Activated B cell treated with CpG ODN at 0.5 μM for 24 hours (primary cell): ENCODE results near the gene TNNT1. TPM values are rescaled to one million over a fixed set of nuclear protein-coding genes. Genes with fewer than 3 reads are reported as not detected.
"Not testable (repeated sequence)": the region's sequence is repeated elsewhere in the genome, so short reads cannot be mapped to it uniquely, and the experiment has no call there.

Experiments used
- ATAC-seq: fragments of 200-7000 bp; cut with Tn5 transposase; one replicate; pipeline ENCODE4 v1.10.0; 2021; ENCODE audit warnings: low read depth, mild to moderate bottlenecking, moderate library complexity
- CTCF ChIA-PET: fragments of 350-600 bp; sonication (Branson Sonifier 250); formaldehyde crosslinking; loops from one replicate; lab custom pipeline; 2021; ENCODE audit warnings: antibody characterized with exemption; lab: Charles Lee
- POLR2A ChIA-PET: fragments of 350-600 bp; sonication (Branson Sonifier 250); formaldehyde crosslinking; loops from one replicate; lab custom pipeline; 2021; ENCODE audit warnings: antibody characterized with exemption; lab: Charles Lee
- DNase-seq: peaks from one replicate; pipeline ENCODE4 v3.0.0; 2022
- H3K27ac Mint-ChIP-seq: one replicate; pipeline ENCODE4 v1.8.0; 2020; ENCODE audit warnings: mixed read lengths
- H3K27me3 Mint-ChIP-seq: one replicate; pipeline ENCODE4 v1.8.0; 2021; ENCODE audit warnings: mixed read lengths
- H3K36me3 Mint-ChIP-seq: one replicate; pipeline ENCODE4 v1.8.0; 2021; ENCODE audit warnings: low read depth, mixed read lengths
- H3K4me1 Mint-ChIP-seq: one replicate; pipeline ENCODE4 v1.8.0; 2021; ENCODE audit warnings: mixed read lengths
- H3K4me3 Mint-ChIP-seq: one replicate; pipeline ENCODE4 v1.8.0; 2020; ENCODE audit warnings: mild to moderate bottlenecking, mixed read lengths
- H3K9me3 Mint-ChIP-seq: one replicate; pipeline ENCODE4 v1.8.0; 2020; ENCODE audit warnings: mixed read lengths
- intact Hi-C: fragments of 100-400 bp; cut with micrococcal nuclease; formaldehyde crosslinking; loops from one replicate; pipeline ENCODE4 v1.15.1; 2024
- total RNA-seq: library from RNA; stranded (reverse); gene quantifications from 2 replicates; pipeline ENCODE4 v1.2.3, GENCODE V29; 2022
- TF ChIP-seq, protein P1 (sequence below): fragments of 200-600 bp; IDR thresholded peaks from one replicate; pipeline ENCODE4 v1.8.0; 2022; ENCODE audit warnings: antibody characterized with exemption, mild to moderate bottlenecking

Gene TNNT1
- total RNA-seq, 1 donor from 2014 or later: not detected

GRCh38 chr19:55111238-55111831 lies 37.7 kb downstream of the TNNT1 start:
- intact Hi-C loops: no loop called here
- H3K4me3 Mint-ChIP-seq: no peak overlapping the region
- no peak overlapping the region for H3K27ac Mint-ChIP-seq
- H3K9me3 Mint-ChIP-seq: no peaks in the 10 kb centered on the region
- POLR2A ChIA-PET: interaction anchor here (0.5 kb wide), 1 partner anchor 227 kb away, joined by 3 read pairs; no protein-coding TSS in a partner anchor
- peaks cover 42% of the 10 kb centered on the region for H3K36me3 Mint-ChIP-seq
- no peak for ATAC-seq
- CTCF ChIA-PET: no interaction called here
- TF ChIP-seq, protein P1, sequence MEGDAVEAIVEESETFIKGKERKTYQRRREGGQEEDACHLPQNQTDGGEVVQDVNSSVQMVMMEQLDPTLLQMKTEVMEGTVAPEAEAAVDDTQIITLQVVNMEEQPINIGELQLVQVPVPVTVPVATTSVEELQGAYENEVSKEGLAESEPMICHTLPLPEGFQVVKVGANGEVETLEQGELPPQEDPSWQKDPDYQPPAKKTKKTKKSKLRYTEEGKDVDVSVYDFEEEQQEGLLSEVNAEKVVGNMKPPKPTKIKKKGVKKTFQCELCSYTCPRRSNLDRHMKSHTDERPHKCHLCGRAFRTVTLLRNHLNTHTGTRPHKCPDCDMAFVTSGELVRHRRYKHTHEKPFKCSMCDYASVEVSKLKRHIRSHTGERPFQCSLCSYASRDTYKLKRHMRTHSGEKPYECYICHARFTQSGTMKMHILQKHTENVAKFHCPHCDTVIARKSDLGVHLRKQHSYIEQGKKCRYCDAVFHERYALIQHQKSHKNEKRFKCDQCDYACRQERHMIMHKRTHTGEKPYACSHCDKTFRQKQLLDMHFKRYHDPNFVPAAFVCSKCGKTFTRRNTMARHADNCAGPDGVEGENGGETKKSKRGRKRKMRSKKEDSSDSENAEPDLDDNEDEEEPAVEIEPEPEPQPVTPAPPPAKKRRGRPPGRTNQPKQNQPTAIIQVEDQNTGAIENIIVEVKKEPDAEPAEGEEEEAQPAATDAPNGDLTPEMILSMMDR: no peak
- DNase-seq: no peak
- no peaks in the 10 kb centered on the region for H3K27me3 Mint-ChIP-seq
- H3K4me1 Mint-ChIP-seq: peaks cover 35% of the 10 kb centered on the region

GRCh38 chr19:55109527-55110291 lies 39.3 kb downstream of the TNNT1 start:
- intact Hi-C loops: no loop called here
- no peak for DNase-seq
- Mint-ChIP-seq H3K27ac (no peak overlapping the region), H3K4me3 (no peak overlapping the region), H3K9me3 (no peaks in the 10 kb centered on the region), H3K36me3 (peaks cover 43% of the 10 kb centered on the region), H3K27me3 (no peaks in the 10 kb centered on the region), H3K4me1 (peaks cover 19% of the 10 kb centered on the region)
- ATAC-seq: no peak
- POLR2A ChIA-PET: no interaction called here
- TF ChIP-seq, protein P1: no peak
- CTCF ChIA-PET: no interaction called here

DNA sequence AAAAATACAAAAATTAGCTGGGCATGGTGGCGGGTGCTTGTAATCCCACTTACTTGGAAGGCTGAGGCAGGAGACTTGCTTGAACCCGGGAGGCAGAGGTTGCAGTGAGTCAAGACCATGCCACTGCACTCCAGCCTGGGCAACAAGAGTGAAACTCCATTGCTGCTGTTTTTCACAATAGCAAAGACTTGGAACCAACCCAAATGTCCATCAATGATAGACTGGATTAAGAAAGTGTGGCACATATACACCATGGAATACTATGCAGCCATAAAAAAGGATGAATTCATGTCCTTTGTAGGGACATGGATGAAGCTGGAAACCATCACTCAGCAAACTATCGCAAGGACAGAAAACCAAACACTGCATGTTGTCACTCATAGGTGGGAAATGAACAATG lies 41.8 kb downstream of the TNNT1 start:
- H3K9me3 Mint-ChIP-seq, CTCF ChIA-PET, H3K27ac Mint-ChIP-seq, POLR2A ChIA-PET, intact Hi-C loops, H3K4me1 Mint-ChIP-seq, DNase-seq, H3K4me3 Mint-ChIP-seq, ATAC-seq, H3K27me3 Mint-ChIP-seq: not testable (repeated sequence)
- H3K36me3 Mint-ChIP-seq: peaks cover 57% of the 10 kb centered on the region

- intact Hi-C loops: no loop called here
- Mint-ChIP-seq H3K27me3 (no peaks in the 10 kb centered on the region), H3K27ac (no peak overlapping the region), H3K9me3 (no peaks in the 10 kb centered on the region), H3K4me1 (no peaks in the 10 kb centered on the region), H3K4me3 (no peak overlapping the region), H3K36me3 (peaks cover 60% of the 10 kb centered on the region)
- TF ChIP-seq, protein P1: no peak
- ChIA-PET POLR2A (no interaction called here), CTCF (no interaction called here)
- DNase-seq (no peak), ATAC-seq (no peak)
Measured at GRCh38 chr19:55106591-55106990, 42.4 kb downstream of the TNNT1 start.

DNA sequence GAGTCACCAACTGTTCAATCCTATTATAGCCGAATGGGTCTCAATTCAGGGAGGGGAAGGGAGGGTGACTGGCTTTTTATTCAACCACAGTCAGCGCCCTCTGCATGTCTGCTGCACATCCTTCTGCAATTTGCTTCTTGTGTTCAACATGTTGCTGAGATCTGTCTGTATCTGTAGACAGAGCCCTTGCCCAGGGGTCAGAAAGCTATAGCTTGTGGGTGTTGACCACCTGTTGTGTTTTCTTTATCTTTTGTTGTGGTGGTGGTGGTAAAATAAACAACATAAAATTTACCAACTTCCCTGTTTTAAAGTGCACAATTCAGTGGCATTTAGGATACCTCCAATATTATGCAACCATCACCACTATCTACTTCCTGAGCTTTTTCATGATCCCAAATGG lies 43.8 kb downstream of the TNNT1 start:
- no peaks in the 10 kb centered on the region for H3K9me3 Mint-ChIP-seq
- POLR2A ChIA-PET: no interaction called here
- no peaks in the 10 kb centered on the region for H3K27me3 Mint-ChIP-seq
- ATAC-seq (no peak), DNase-seq (no peak)
- TF ChIP-seq, protein P1: no peak
- H3K27ac Mint-ChIP-seq: no peak overlapping the region
- no peak overlapping the region for H3K4me3 Mint-ChIP-seq
- no peaks in the 10 kb centered on the region for H3K4me1 Mint-ChIP-seq
- intact Hi-C loops: no loop called here
- CTCF ChIA-PET: no interaction called here
- peaks cover 60% of the 10 kb centered on the region for H3K36me3 Mint-ChIP-seq
